Esophagus squamous epithelium (tissue), 4 donors: Measurements from ENCODE around the gene CACNA2D3.

Experiments used
- CTCF ChIP-seq, 6 experiments: fragments of 450-650 bp in 4 of 6; fragments of 200-600 bp in 2 of 6; sonication (generic) in 2 of 6; IDR thresholded peaks; one replicate each; pipeline ENCODE4 v1.5.1; 2016 to 2019; ENCODE audit warnings: antibody characterized with exemption in 6 of 6, mild to moderate bottlenecking in 4 of 6, moderate library complexity in 4 of 6
- POLR2A ChIP-seq, 4 donors: fragments of 450-650 bp; IDR thresholded peaks; one replicate each; pipeline ENCODE4 v1.6.1; 2017; ENCODE audit warnings: antibody characterized with exemption in 4 of 4, mild to moderate bottlenecking in 4 of 4, moderate library complexity in 3 of 4

- TF ChIP-seq CTCF (IDR thresholded peaks at IDR 0.05) (no peak), POLR2A (IDR thresholded peaks at IDR 0.05) (no peak)
Observed at GRCh38 chr3:54836871-54837270, 714.5 kb downstream of the CACNA2D3 start.
